Muscle layer of duodenum (tissue), 2 donors: ENCODE data around the gene PLD1.

Experiments used
- H3K27ac ChIP-seq: one replicate; pipeline ENCODE4 v1.7.0; 2013; ENCODE audit warnings: mild to moderate bottlenecking, low read length
- H3K27me3 ChIP-seq: one replicate; pipeline ENCODE4 v1.7.0; 2013; ENCODE audit warnings: low read depth, mild to moderate bottlenecking, control low read depth, low read length
- H3K36me3 ChIP-seq, 2 donors: one replicate each; pipeline ENCODE4 v1.7.0; 2013; ENCODE audit warnings: low read length in 2 of 2, control low read depth in 1 of 2, mild to moderate bottlenecking in 1 of 2; ENCODE audit not compliant: insufficient read depth in 2 of 2, control insufficient read depth in 1 of 2
- H3K4me1 ChIP-seq, 2 donors: one replicate each; pipeline ENCODE4 v1.7.0; 2013; ENCODE audit warnings: low read length in 2 of 2, mild to moderate bottlenecking in 2 of 2, control low read depth in 1 of 2, moderate library complexity in 1 of 2; ENCODE audit not compliant: insufficient read depth in 2 of 2, control insufficient read depth in 1 of 2
- H3K4me3 ChIP-seq, 2 donors: one replicate each; pipeline ENCODE4 v1.7.0; 2013; ENCODE audit warnings: low read length in 2 of 2, low read depth in 1 of 2, mild to moderate bottlenecking in 1 of 2
- H3K9me3 ChIP-seq, 2 donors: one replicate each; pipeline ENCODE4 v1.7.0; 2013; ENCODE audit warnings: low read length in 2 of 2, control low read depth in 1 of 2, mild to moderate bottlenecking in 1 of 2; ENCODE audit not compliant: control insufficient read depth in 1 of 2
- donor health status: healthy.

Gene PLD1

DNA sequence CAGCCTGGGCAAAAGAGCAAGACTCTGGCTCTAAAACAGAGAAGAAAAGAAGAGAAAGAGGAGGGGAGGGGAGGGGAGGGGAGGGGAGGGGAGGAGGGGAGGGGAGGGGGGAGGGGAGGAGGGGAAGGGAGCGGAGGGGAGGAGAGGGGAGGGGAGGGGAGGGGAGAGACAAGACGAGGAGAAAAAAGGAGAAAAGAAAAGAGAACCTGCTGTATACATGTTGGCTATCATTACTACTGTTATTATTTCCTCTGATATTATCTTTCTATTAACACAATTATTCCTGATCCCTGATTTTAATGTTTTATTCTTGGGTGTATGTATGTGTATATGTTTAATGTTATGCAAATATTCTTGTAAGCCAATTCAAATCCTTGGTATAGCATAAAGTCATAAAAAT lies 46.9 kb downstream of the PLD1 start:
- Histone ChIP-seq H3K4me3 (no peak overlapping the region), H3K9me3 (no peaks in the 10 kb centered on the region), H3K27me3 (no peaks in the 10 kb centered on the region), H3K36me3 (no peaks in the 10 kb centered on the region), H3K4me1 (peaks cover 0 to 4% of the 10 kb centered on the region in 2 donors), H3K27ac (no peak overlapping the region)

GRCh38 chr3:171760477-171760876 lies 49.8 kb downstream of the PLD1 start:
- Histone ChIP-seq H3K4me1 (peaks cover 0 to 4% of the 10 kb centered on the region in 2 donors), H3K9me3 (no peaks in the 10 kb centered on the region), H3K27me3 (no peaks in the 10 kb centered on the region), H3K27ac (no peak overlapping the region), H3K4me3 (no peak overlapping the region), H3K36me3 (no peaks in the 10 kb centered on the region)

- H3K36me3 ChIP-seq: no peaks in the 10 kb centered on the region
- no peaks in the 10 kb centered on the region for H3K27me3 ChIP-seq
- H3K4me3 ChIP-seq: no peak overlapping the region
- no peaks in the 10 kb centered on the region for H3K9me3 ChIP-seq
- peaks cover 1 to 4% of the 10 kb centered on the region in 2 donors for H3K4me1 ChIP-seq
- H3K27ac ChIP-seq: no peak overlapping the region
These were observed 52.2 kb downstream of the PLD1 start for GRCh38 chr3:171758109-171758508.

GRCh38 chr3:171757361-171758034 lies 52.8 kb downstream of the PLD1 start:
- Histone ChIP-seq H3K27me3 (no peaks in the 10 kb centered on the region), H3K4me1 (peaks cover 4% of the 10 kb centered on the region in 2 donors)

GRCh38 chr3:171755656-171756055 lies 54.6 kb downstream of the PLD1 start:
- H3K27ac ChIP-seq: no peak overlapping the region
- H3K4me1 ChIP-seq: peaks cover 4% of the 10 kb centered on the region in 2 donors
- no peaks in the 10 kb centered on the region for H3K9me3 ChIP-seq
- no peak overlapping the region for H3K4me3 ChIP-seq
- H3K36me3 ChIP-seq: no peaks in the 10 kb centered on the region
- no peaks in the 10 kb centered on the region for H3K27me3 ChIP-seq

More at GRCh38 chr3:171757361-171758034, 52.8 kb downstream of the PLD1 start:
- Histone ChIP-seq H3K27ac (no peak overlapping the region), H3K4me3 (no peak overlapping the region), H3K36me3 (no peaks in the 10 kb centered on the region), H3K9me3 (no peaks in the 10 kb centered on the region)

GRCh38 chr3:171755015-171755589 lies 55.2 kb downstream of the PLD1 start:
- peaks cover 4% of the 10 kb centered on the region in 2 donors for H3K4me1 ChIP-seq
- no peaks in the 10 kb centered on the region for H3K9me3 ChIP-seq
- no peaks in the 10 kb centered on the region for H3K27me3 ChIP-seq
- no peaks in the 10 kb centered on the region for H3K36me3 ChIP-seq
- H3K27ac ChIP-seq: no peak overlapping the region
- H3K4me3 ChIP-seq: no peak overlapping the region

GRCh38 chr3:171753665-171754408 lies 56.4 kb downstream of the PLD1 start:
- Histone ChIP-seq H3K36me3 (no peaks in the 10 kb centered on the region), H3K27me3 (no peaks in the 10 kb centered on the region), H3K4me3 (no peak overlapping the region), H3K9me3 (no peaks in the 10 kb centered on the region), H3K4me1 (peaks cover 3 to 4% of the 10 kb centered on the region in 2 donors), H3K27ac (peak overlapping the region; percentile 3)

GRCh38 chr3:171753025-171753472 lies 57.2 kb downstream of the PLD1 start:
- no peaks in the 10 kb centered on the region for H3K9me3 ChIP-seq
- no peak overlapping the region for H3K4me3 ChIP-seq
- H3K27me3 ChIP-seq: no peaks in the 10 kb centered on the region
- no peaks in the 10 kb centered on the region for H3K36me3 ChIP-seq
- peaks cover 0 to 4% of the 10 kb centered on the region in 2 donors for H3K4me1 ChIP-seq
- H3K27ac ChIP-seq: no peak overlapping the region

- Histone ChIP-seq H3K27me3 (no peaks in the 10 kb centered on the region), H3K36me3 (no peaks in the 10 kb centered on the region), H3K4me1 (peaks cover 0 to 4% of the 10 kb centered on the region in 2 donors), H3K27ac (no peak overlapping the region), H3K4me3 (no peak overlapping the region), H3K9me3 (no peaks in the 10 kb centered on the region)
These were observed 58.0 kb downstream of the PLD1 start for GRCh38 chr3:171752329-171752728.

DNA sequence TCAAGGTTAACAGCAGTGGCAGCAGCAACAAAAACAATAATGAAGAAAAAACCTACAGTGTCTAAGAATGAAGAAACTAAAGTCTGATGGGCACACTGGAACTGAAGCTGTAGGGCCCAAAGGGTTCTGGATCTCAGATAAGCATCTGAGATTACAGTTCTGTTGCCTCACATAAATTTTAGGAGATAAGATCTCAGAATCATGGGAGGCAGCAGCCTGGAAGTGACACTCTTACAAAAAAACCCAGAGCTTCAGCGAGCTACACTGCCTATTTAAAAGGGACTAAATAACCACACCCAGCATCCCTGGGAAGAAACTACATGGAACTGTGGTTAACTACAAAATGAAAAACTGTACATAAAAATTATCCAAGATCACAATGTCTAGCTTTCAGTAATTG lies 61.2 kb downstream of the PLD1 start:
- no peaks in the 10 kb centered on the region for H3K9me3 ChIP-seq
- no peaks in the 10 kb centered on the region for H3K36me3 ChIP-seq
- peaks cover 0 to 4% of the 10 kb centered on the region in 2 donors for H3K4me1 ChIP-seq
- H3K4me3 ChIP-seq: no peak overlapping the region
- H3K27ac ChIP-seq: no peak overlapping the region
- H3K27me3 ChIP-seq: no peaks in the 10 kb centered on the region

DNA sequence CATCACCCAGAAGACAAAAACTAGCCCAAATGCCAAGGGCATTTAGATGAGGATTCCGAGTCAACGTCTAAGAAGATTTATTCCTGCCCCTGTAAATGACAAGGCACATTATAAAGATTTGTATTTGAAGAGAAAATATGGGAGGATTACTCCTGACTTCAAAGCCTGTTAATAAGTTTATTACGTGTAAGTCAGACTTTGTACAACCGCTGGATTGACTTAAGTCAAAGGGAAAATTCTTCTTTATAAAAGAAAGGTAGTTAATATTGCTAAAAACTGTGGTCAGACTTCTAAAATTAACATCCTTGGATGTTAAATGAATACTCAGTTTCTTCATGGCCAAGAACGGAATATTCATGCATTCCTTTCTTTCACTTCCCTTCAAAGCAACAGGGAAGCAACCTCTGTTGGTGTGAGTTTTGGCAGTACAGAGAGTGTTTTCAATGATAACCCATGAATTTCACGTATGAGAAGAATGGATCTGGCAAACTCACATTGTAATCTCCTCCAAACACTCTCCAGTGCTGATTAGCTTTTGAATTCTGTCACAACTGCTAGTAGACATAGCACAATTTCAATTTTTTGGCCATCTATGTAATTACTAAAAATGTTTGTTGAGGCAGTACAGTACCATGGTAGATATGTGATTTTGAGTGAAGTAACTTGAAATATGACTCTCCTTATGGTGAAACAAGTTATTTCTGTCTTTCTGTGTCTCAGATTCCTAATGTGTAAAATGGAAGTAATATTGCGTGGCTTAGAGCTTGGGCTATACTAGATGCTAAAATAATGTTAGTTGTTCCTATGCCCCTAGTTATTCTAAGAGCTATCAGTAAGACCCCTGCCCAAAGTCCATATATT lies 62.0 kb downstream of the PLD1 start:
- no peaks in the 10 kb centered on the region for H3K9me3 ChIP-seq
- H3K4me1 ChIP-seq: peaks cover 0 to 4% of the 10 kb centered on the region in 2 donors
- H3K36me3 ChIP-seq: no peaks in the 10 kb centered on the region
- H3K4me3 ChIP-seq: no peak overlapping the region
- no peak overlapping the region for H3K27ac ChIP-seq
- H3K27me3 ChIP-seq: no peaks in the 10 kb centered on the region
